Endothelial cell of umbilical vein (primary cell): Measurements from ENCODE around the gene VAV2. TPM values are rescaled to one million over a fixed set of nuclear protein-coding genes. Genes with fewer than 3 reads are reported as not detected.

ENCODE experiments used
- BruUV-seq: library from RNA; stranded (reverse); fragments of 400-500 nt; replicated peaks from 2 replicates; lab custom pipeline; 2021; lab: Mats Ljungman, UMichigan
- CTCF ChIA-PET: fragments of 300-600, 350-600 bp; sonication (Branson Sonifier 250); formaldehyde crosslinking; loops from one replicate; lab custom pipeline; 2021; ENCODE audit warnings: antibody characterized with exemption, inconsistent platforms; lab: Charles Lee
- POLR2A ChIA-PET: fragments of 300-600, 350-600 bp; sonication (Branson Sonifier 250); formaldehyde crosslinking; loops from one replicate; lab custom pipeline; 2021; ENCODE audit warnings: antibody characterized with exemption, inconsistent platforms; lab: Charles Lee
- DNase-seq: peaks from one replicate; pipeline ENCODE4 v3.0.0-alpha.2; 2011; ENCODE audit warnings: low read depth, low spot score
- FAIRE-seq: peaks from 2 replicates; lab custom pipeline; 2011; peaks lifted over from hg19 to GRCh38; lab: Jason Lieb, UNC
- H2AFZ ChIP-seq: 2 replicates; pipeline ENCODE4 v1.6.0; 2012; ENCODE audit warnings: low read depth, low read length, control low read depth, inconsistent platforms
- H3K27ac ChIP-seq: 2 replicates; pipeline ENCODE4 v1.5.1; 2011; ENCODE audit warnings: low read depth, mild to moderate bottlenecking, control low read depth, low read length, moderate library complexity; ENCODE audit not compliant: insufficient read depth
- H3K27me3 ChIP-seq, 2 experiments: 2 replicates each; pipeline versions ENCODE4 v1.6.0 to v1.6.1; 2011; ENCODE audit warnings: low read length in 2 of 2, mixed read lengths in 1 of 2; ENCODE audit not compliant: control insufficient read depth in 2 of 2, insufficient read depth in 2 of 2
- H3K36me3 ChIP-seq, 2 experiments: 2 replicates in 1 of 2; 3 replicates in 1 of 2; pipeline ENCODE4 v1.5.1; 2011; ENCODE audit warnings: low read length in 2 of 2, mild to moderate bottlenecking in 1 of 2, moderate library complexity in 1 of 2; ENCODE audit not compliant: control insufficient read depth in 2 of 2, insufficient read depth in 2 of 2; ENCODE audit errors: extremely low read depth in 1 of 2
- H3K4me1 ChIP-seq: 3 replicates; pipeline ENCODE4 v1.5.1; 2011; ENCODE audit warnings: mild to moderate bottlenecking, low read length; ENCODE audit not compliant: control insufficient read depth, insufficient read depth; ENCODE audit errors: extremely low read depth
- H3K4me2 ChIP-seq: 2 replicates; pipeline ENCODE4 v1.6.1; 2011; ENCODE audit warnings: low read length, control low read depth, mixed read lengths; ENCODE audit not compliant: insufficient read depth
- H3K4me3 ChIP-seq, 3 experiments: fragments of 200-600 bp in 1 of 3; sonication (generic), shearing (Covaris generic) in 1 of 3; replicated peaks in 1 of 3; 2 replicates each; pipeline ENCODE4 v1.5.1; 2011 to 2016; ENCODE audit warnings: control low read depth in 3 of 3, low read length in 3 of 3, mild to moderate bottlenecking in 2 of 3, inconsistent platforms in 1 of 3, low read depth in 1 of 3, moderate library complexity in 1 of 3; ENCODE audit not compliant: insufficient read depth in 1 of 3
- H3K79me2 ChIP-seq: 2 replicates; pipeline ENCODE4 v1.6.0; 2012; ENCODE audit warnings: low read length, inconsistent platforms; ENCODE audit not compliant: control insufficient read depth, insufficient read depth
- H3K9ac ChIP-seq: replicated peaks from 2 replicates; pipeline ENCODE3; 2011; ENCODE audit warnings: low read length, control low read depth; ENCODE audit not compliant: insufficient read depth; ENCODE audit errors: extremely low read depth
- H3K9me1 ChIP-seq: replicated peaks from 3 replicates; pipeline ENCODE4 v1.6.0; 2011; ENCODE audit warnings: mild to moderate bottlenecking, low read length; ENCODE audit not compliant: control insufficient read depth, insufficient read depth; ENCODE audit errors: extremely low read depth
- H3K9me3 ChIP-seq: replicated peaks from 2 replicates; pipeline ENCODE4 v1.5.1; 2012; ENCODE audit warnings: low read length, inconsistent platforms; ENCODE audit not compliant: control insufficient read depth, insufficient read depth
- H4K20me1 ChIP-seq: replicated peaks from 2 replicates; pipeline ENCODE3; 2011; ENCODE audit warnings: mild to moderate bottlenecking, low read length; ENCODE audit not compliant: control insufficient read depth, insufficient read depth; ENCODE audit errors: extremely low read depth
- EZH2 ChIP-seq: IDR thresholded peaks from 2 replicates; pipeline ENCODE4 v1.6.1; 2012; ENCODE audit warnings: borderline replicate concordance, low read depth, mild to moderate bottlenecking, moderate library complexity, low read length, inconsistent platforms; ENCODE audit not compliant: severe bottlenecking
- FOS ChIP-seq: IDR thresholded peaks from 2 replicates; pipeline ENCODE4 v1.6.1; 2011; ENCODE audit warnings: mild to moderate bottlenecking, low read length, moderate library complexity, borderline replicate concordance; ENCODE audit not compliant: insufficient read depth
- GATA2 ChIP-seq: IDR thresholded peaks from 2 replicates; pipeline ENCODE4 v1.7.0; 2011; ENCODE audit warnings: low read depth, mild to moderate bottlenecking, moderate library complexity, mixed read lengths, low read length; ENCODE audit not compliant: insufficient read length, insufficient read depth
- JUN ChIP-seq: IDR thresholded peaks from 2 replicates; pipeline ENCODE4 v1.6.1; 2011; ENCODE audit warnings: borderline replicate concordance, low read depth; ENCODE audit not compliant: insufficient read length, insufficient read depth
- MYC ChIP-seq: IDR thresholded peaks from one replicate; pipeline ENCODE4 v1.6.1; 2011; ENCODE audit warnings: mild to moderate bottlenecking, low read depth, low read length
- POLR2A ChIP-seq: IDR thresholded peaks from 2 replicates; pipeline ENCODE4 v1.6.1; 2012; ENCODE audit warnings: low read depth, mild to moderate bottlenecking, control low read depth, low read length
- POLR2AphosphoS5 ChIP-seq: IDR thresholded peaks from 2 replicates; pipeline ENCODE4 v1.6.1; 2012; ENCODE audit warnings: low read depth, mild to moderate bottlenecking, control low read depth, low read length, moderate library complexity; ENCODE audit not compliant: insufficient read depth
- dilution Hi-C: fragments of 300-500 bp; cut with MboI; formaldehyde crosslinking; loops from one replicate; pipeline ENCODE4 v1.15.0; 2019; ENCODE audit warnings: low sequenced_read_pairs; ENCODE audit not compliant: extremely low pct_ligation_motif_present
- intact Hi-C: fragments of 100-400 bp; cut with micrococcal nuclease; formaldehyde crosslinking; loops from one replicate; pipeline ENCODE4 v1.10.0; 2022
- polyA plus RNA-seq, 4 experiments: library from polyadenylated mRNA; depleted of rRNA in 3 of 4; stranded (reverse) in 3 of 4; unstranded in 1 of 4; fragments of >200 nt; gene quantifications; 2 replicates each; pipeline versions ENCODE4 v1.2.1 to v1.2.3, GENCODE V29; 2011 to 2012; ENCODE audit warnings: missing spikeins in 1 of 4
- total RNA-seq: library from RNA; stranded (reverse); gene quantifications from 2 replicates; pipeline ENCODE4 v1.2.3, GENCODE V29; 2021
- TF ChIP-seq, protein P1 (sequence below), 2 donors: IDR thresholded peaks; 1 replicate in 1 of 2; 2 replicates in 1 of 2; pipeline ENCODE4 v1.5.1; 2011; ENCODE audit warnings: low read length in 2 of 2, mild to moderate bottlenecking in 2 of 2, moderate library complexity in 2 of 2, control low read depth in 1 of 2, inconsistent platforms in 1 of 2, low read depth in 1 of 2; ENCODE audit not compliant: insufficient read depth in 1 of 2; ENCODE audit errors: extremely low read depth in 1 of 2
- TF ChIP-seq, protein P2 (sequence below): IDR thresholded peaks from 2 replicates; pipeline ENCODE4 v1.6.1; 2011; ENCODE audit not compliant: insufficient read depth, insufficient read length

Gene VAV2
- total and polyA plus RNA-seq, 2 donors (not counting 3 experiments of a cell fraction or from before 2014, with no cell fraction given) = 10.6 to 30.6 TPM

DNA sequence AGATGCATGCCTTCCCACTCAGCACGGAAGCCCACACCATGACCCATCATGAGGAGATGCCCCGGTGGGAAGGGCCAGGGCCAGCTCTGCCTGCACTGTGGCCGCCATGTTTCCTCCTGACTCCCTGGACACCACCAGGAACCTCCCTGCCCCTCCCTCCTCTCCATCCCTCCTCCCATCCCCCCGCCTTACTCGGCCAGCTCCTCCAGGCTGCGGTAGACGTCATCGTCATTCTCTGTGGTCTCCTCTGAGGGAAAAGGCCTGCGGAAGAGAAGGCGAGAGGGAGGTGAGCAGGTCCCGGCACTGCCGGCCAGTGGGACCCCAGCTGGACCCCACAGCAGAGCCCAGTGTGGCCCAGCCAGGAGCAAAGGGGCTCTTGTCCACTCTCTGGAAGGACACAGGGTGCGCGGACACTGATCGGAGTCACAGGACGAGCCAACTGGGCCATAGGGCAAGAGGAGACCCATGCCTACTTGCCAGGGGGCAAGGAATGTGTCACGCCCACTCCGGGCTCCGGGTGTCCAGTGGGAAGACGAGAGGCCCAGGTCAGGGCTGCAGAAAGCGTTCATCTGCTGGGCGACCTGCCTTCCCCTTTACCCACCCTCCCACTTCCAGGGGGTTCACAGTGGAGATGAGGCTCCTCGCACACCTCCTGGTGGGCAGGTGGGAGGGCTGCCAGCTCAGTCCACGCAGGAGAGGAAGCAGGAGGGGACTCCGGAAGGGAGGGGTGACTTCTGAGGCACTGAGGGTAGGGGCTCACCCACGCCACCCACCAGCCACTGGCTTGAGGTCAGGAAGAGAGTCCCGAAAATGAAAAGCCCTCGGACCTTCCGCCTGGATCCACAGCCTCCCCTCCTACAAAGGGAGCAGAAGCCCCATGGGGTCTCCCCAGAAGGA lies 157.8 kb downstream of the VAV2 start:
- H4K20me1 ChIP-seq = no peaks in the 10 kb centered on the region
- no peaks in the 10 kb centered on the region for H3K27me3 ChIP-seq
- no peaks in the 10 kb centered on the region for H3K9me3 ChIP-seq
- ChIA-PET POLR2A (no interaction called here), CTCF (no interaction called here)
- H3K4me2 ChIP-seq = no peak overlapping the region
- no peak overlapping the region for H2AFZ ChIP-seq
- no peaks in the 10 kb centered on the region for H3K4me1 ChIP-seq
- no peak overlapping the region for H3K4me3 ChIP-seq
- peaks cover 0 to 2% of the 10 kb centered on the region in 2 experiments for H3K36me3 ChIP-seq
- BruUV-seq = no TSS peak
- no peak overlapping the region for H3K9ac ChIP-seq
- dilution Hi-C loops (no loop called here), intact Hi-C loops (no loop called here)
- FAIRE-seq (no peak), DNase-seq (no peak)
- no peaks in the 10 kb centered on the region for H3K79me2 ChIP-seq
- no peak overlapping the region for H3K27ac ChIP-seq
- TF ChIP-seq POLR2A (no peak), MYC (no peak), EZH2 (no peak), JUN (no peak), POLR2AphosphoS5 (no peak), FOS (no peak), GATA2 (no peak)
- TF ChIP-seq, protein P1, sequence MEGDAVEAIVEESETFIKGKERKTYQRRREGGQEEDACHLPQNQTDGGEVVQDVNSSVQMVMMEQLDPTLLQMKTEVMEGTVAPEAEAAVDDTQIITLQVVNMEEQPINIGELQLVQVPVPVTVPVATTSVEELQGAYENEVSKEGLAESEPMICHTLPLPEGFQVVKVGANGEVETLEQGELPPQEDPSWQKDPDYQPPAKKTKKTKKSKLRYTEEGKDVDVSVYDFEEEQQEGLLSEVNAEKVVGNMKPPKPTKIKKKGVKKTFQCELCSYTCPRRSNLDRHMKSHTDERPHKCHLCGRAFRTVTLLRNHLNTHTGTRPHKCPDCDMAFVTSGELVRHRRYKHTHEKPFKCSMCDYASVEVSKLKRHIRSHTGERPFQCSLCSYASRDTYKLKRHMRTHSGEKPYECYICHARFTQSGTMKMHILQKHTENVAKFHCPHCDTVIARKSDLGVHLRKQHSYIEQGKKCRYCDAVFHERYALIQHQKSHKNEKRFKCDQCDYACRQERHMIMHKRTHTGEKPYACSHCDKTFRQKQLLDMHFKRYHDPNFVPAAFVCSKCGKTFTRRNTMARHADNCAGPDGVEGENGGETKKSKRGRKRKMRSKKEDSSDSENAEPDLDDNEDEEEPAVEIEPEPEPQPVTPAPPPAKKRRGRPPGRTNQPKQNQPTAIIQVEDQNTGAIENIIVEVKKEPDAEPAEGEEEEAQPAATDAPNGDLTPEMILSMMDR (IDR thresholded peaks at IDR 0.05; ENCODE audit: extremely low read depth in 1 of 2, insufficient read depth in 1 of 2, low read depth in 1 of 2, low read length in 2 of 2) = no peak
- TF ChIP-seq, protein P2, sequence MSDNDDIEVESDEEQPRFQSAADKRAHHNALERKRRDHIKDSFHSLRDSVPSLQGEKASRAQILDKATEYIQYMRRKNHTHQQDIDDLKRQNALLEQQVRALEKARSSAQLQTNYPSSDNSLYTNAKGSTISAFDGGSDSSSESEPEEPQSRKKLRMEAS = no peak
- no peaks in the 10 kb centered on the region for H3K9me1 ChIP-seq
